ENCODE data around the gene ENTPD8. TPM values are rescaled to one million over a fixed set of nuclear protein-coding genes. Genes with fewer than 3 reads are reported as not detected.

Gene ENTPD8
- total RNA-seq, 2 donors from 2014 or later: not detected

DNA sequence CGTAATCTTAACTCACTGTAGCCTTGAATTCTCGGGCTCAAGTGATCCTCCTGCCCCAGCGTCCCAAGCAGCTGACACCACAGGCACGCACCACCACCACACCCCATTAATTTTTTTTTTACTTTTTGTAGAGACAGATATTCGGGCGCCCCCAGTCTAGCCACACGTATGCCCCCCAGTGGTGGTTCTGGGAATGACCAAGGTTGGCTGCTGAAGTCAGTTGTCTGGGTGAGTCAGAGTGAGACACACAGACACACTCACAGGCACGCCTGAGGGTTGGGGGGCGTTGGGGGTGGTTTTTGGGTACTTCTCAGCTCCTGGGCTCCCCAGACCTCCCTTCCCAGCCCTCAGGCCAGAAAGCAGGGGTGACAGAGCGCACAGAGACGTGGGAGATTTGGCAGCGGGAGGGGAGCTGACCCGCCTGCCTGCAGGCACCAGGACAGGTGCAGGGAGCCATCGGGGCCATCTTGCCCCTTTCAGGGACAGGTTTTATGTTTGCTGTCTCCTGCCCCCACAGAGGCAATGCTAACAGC, 4.2 kb upstream of the ENTPD8 start:
- Mint-ChIP-seq H3K36me3 (ENCODE audit: insufficient read depth in 2 of 2) (peaks cover 2 to 3% of the 10 kb centered on the region in 2 donors), H3K9me3 (no peaks in the 10 kb centered on the region), H3K27ac (no peak overlapping the region), H3K4me3 (peak overlapping the region; percentile 22 to 66), H3K4me1 (ENCODE audit: low read depth) (peaks cover 22% of the 10 kb centered on the region), H3K27me3 (ENCODE audit: low read depth) (peaks cover 14% of the 10 kb centered on the region)
- peak; percentile 86 for DNase-seq
- ATAC-seq (replicated peaks in 1 of 2): peak; percentile 83 to 87

DNA sequence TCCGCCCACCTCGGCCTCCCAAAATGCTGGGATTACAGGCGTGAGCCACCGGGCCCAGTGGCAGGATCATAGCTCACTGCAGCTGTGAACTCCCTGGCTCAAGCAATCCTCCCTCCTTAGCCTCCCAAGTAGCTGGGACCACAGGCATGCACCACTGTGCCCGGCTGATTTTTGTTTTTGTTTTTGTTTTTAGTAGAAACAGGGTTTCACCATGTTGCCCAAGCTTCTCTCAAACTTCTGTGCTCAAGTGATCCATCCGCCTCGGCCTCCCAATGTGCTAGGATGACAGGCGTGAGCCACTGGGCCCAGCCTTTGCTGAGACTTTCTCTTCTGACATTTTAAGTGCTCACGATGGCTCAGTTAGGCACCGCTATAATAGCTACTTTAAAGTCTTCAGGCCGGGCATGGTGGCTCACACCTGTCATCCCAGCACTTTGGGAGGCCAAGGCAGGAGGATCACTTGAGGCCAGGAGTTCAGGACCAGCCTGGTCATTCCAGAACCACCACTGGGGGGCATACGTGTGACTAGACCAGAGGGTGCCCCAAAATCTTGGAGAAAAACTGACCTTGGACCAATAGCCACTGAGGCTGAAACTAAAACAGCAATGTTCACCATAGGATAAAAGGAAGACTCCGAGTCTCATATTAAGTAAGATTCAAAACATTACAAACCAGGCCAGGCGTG, 3.1 kb upstream of the ENTPD8 start:
- DNase-seq: no peak

GRCh38 chr9:137441935-137442321, 771 bp upstream of the ENTPD8 start:
- peak overlapping the region; percentile 63 to 75 for H3K4me3 Mint-ChIP-seq
- DNase-seq (no peak), ATAC-seq (replicated peaks in 1 of 2) (no peak)
- H3K27me3 Mint-ChIP-seq (ENCODE audit: low read depth): peaks cover 14% of the 10 kb centered on the region
- H3K9me3 Mint-ChIP-seq: no peaks in the 10 kb centered on the region
- peaks cover 18% of the 10 kb centered on the region for H3K4me1 Mint-ChIP-seq (ENCODE audit: low read depth)
- H3K27ac Mint-ChIP-seq: no peak overlapping the region
- H3K36me3 Mint-ChIP-seq (ENCODE audit: insufficient read depth in 2 of 2): peaks cover 0 to 2% of the 10 kb centered on the region in 2 donors

More for the DNA sequence above, 3.1 kb upstream of the ENTPD8 start:
- H3K9me3 Mint-ChIP-seq: no peaks in the 10 kb centered on the region
- no peak overlapping the region for H3K27ac Mint-ChIP-seq
- ATAC-seq (replicated peaks in 1 of 2): no peak
- peaks cover 14% of the 10 kb centered on the region for H3K27me3 Mint-ChIP-seq (ENCODE audit: low read depth)
- H3K36me3 Mint-ChIP-seq (ENCODE audit: insufficient read depth in 2 of 2): peaks cover 0 to 2% of the 10 kb centered on the region in 2 donors
- H3K4me1 Mint-ChIP-seq (ENCODE audit: low read depth): peaks cover 18% of the 10 kb centered on the region
- H3K4me3 Mint-ChIP-seq: no peak overlapping the region

DNA sequence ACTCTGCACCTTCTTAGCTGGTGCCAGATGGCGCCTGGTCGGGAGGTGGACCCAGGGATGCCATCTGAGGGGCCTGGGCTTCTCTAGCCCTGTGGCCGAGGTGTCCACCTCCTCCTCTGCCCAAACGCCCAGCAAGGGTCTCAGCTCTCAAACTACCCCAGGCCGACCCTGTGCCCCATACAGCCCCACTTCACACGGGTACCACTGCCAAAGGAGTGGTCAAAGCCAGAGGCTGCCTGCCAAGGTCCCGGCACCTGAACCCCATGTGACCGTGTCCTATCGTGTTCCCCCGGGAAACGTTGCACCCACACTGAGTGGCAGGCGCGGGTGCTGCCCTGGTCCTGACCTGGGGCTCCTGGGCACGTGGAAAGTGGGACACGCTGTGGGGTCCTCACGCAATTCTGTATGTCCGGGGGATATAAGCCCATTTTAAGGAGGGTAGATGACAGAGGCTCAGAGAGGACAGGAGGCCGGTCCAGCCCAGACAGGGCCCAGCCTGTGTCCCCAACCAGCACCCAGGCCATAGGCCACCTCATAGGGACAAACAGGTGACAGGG, 1.9 kb downstream of the ENTPD8 start:
- no peak for ATAC-seq (replicated peaks in 1 of 2)
- Mint-ChIP-seq H3K4me1 (ENCODE audit: low read depth) (peaks cover 5% of the 10 kb centered on the region), H3K4me3 (peak overlapping the region in 1 of 2 donors; percentile 6), H3K36me3 (ENCODE audit: insufficient read depth in 2 of 2) (peaks cover 0 to 2% of the 10 kb centered on the region in 2 donors), H3K9me3 (no peaks in the 10 kb centered on the region), H3K27ac (peak overlapping the region; percentile 13), H3K27me3 (ENCODE audit: low read depth) (peaks cover 14% of the 10 kb centered on the region)
- no peak for DNase-seq

DNA sequence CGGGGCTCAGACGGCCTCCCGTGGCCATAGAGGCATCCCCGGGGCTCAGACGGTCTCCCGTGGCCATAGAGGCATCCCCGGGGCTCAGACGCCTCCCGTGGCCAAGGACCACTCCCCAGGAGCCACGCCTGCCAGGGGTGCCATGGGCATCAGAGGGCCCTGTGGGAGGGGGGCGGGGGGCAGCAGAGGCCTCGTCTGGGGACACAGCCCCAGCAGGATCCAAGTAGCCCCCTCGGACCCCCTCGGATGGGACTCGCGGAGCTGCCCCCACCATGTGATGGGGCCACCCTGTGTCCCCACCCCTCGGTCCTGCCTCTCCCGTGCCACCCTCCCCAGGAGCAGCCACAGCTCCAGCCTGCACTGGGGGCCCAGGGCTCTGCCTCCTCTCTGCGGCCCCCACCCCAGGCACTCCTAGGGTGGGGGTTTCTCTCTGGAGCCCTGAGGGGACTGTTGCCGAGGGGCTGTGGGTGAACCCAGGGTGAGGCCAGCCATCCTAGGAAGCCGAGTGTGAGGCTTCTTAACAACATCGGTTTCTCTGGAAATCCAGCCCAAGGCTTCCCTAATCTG, 2.5 kb downstream of the ENTPD8 start:
- no peak overlapping the region for H3K27ac Mint-ChIP-seq
- peaks cover 12% of the 10 kb centered on the region for H3K27me3 Mint-ChIP-seq (ENCODE audit: low read depth)
- peaks cover 5% of the 10 kb centered on the region for H3K4me1 Mint-ChIP-seq (ENCODE audit: low read depth)
- no peaks in the 10 kb centered on the region for H3K9me3 Mint-ChIP-seq
- ATAC-seq (replicated peaks in 1 of 2) (no peak), DNase-seq (no peak)
- H3K4me3 Mint-ChIP-seq: no peak overlapping the region
- peaks cover 0 to 2% of the 10 kb centered on the region in 2 donors for H3K36me3 Mint-ChIP-seq (ENCODE audit: insufficient read depth in 2 of 2)

- Mint-ChIP-seq H3K27ac (no peak overlapping the region), H3K9me3 (no peaks in the 10 kb centered on the region), H3K4me3 (no peak overlapping the region), H3K27me3 (ENCODE audit: low read depth) (peaks cover 6% of the 10 kb centered on the region), H3K36me3 (ENCODE audit: insufficient read depth in 2 of 2) (peaks cover 0 to 2% of the 10 kb centered on the region in 2 donors), H3K4me1 (ENCODE audit: low read depth) (peaks cover 5% of the 10 kb centered on the region)
- ATAC-seq (replicated peaks in 1 of 2): no peak
- no peak for DNase-seq
Measured at GRCh38 chr9:137437691-137438590, 3.2 kb downstream of the ENTPD8 start.

GRCh38 chr9:137436761-137437600, 4.2 kb downstream of the ENTPD8 start:
- ATAC-seq (replicated peaks in 1 of 2) (no peak), DNase-seq (no peak)
- peaks cover 4% of the 10 kb centered on the region for H3K27me3 Mint-ChIP-seq (ENCODE audit: low read depth)
- no peak overlapping the region for H3K27ac Mint-ChIP-seq
- no peak overlapping the region for H3K4me3 Mint-ChIP-seq
- peaks cover 0 to 1% of the 10 kb centered on the region in 2 donors for H3K36me3 Mint-ChIP-seq (ENCODE audit: insufficient read depth in 2 of 2)
- no peaks in the 10 kb centered on the region for H3K9me3 Mint-ChIP-seq
- peaks cover 3% of the 10 kb centered on the region for H3K4me1 Mint-ChIP-seq (ENCODE audit: low read depth)

DNA sequence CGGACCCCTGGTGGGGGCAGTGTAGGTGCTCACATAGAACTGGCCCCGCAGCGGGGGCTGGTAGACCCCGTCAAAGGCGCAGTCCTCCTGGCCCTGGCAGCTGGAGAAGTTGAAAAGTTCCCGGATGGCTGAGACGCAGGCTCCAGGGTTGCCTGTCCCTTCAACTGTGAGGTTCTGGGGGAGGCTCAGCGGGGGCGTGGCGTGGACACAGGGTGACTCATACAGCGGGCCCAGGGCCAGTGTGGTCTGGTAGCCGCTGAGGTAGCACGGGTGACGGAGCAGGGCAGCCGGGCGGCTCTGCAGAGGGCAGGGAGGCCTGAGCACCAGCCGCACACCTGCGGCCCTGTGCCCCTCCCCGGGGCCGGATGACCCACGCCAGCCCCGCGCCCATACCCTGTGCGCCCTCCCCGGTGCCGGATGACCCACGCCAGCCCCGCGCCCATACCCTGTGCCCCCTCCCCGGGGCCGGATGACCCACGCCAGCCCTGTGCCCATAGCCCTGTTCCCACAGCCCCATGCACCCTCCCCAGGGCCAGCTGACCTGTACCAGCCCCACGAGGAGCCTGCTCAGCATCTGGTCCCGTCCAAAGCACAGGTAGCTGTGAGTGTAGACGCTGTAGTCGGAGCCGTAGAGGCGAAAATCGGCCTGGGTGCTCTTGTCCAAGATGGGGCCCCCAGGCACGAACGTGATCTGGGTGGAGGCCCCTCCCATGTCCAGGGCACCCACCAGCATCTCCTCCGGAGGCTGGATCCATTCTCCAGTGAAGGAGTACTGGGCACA, 5.0 kb downstream of the ENTPD8 start:
- DNase-seq (no peak), ATAC-seq (replicated peaks in 1 of 2) (no peak)
- H3K27ac Mint-ChIP-seq: no peak overlapping the region
- no peaks in the 10 kb centered on the region for H3K9me3 Mint-ChIP-seq
- no peaks in the 10 kb centered on the region for H3K36me3 Mint-ChIP-seq (ENCODE audit: insufficient read depth in 2 of 2)
- H3K4me1 Mint-ChIP-seq (ENCODE audit: low read depth): no peaks in the 10 kb centered on the region
- H3K27me3 Mint-ChIP-seq (ENCODE audit: low read depth): no peaks in the 10 kb centered on the region
- H3K4me3 Mint-ChIP-seq: no peak overlapping the region

- Mint-ChIP-seq H3K27me3 (ENCODE audit: low read depth) (no peaks in the 10 kb centered on the region), H3K27ac (no peak overlapping the region), H3K4me1 (ENCODE audit: low read depth) (no peaks in the 10 kb centered on the region), H3K4me3 (no peak overlapping the region), H3K9me3 (no peaks in the 10 kb centered on the region), H3K36me3 (ENCODE audit: insufficient read depth in 2 of 2) (no peaks in the 10 kb centered on the region)
- ATAC-seq (replicated peaks in 1 of 2) (no peak), DNase-seq (no peak)
Measured at GRCh38 chr9:137435381-137435891, 5.7 kb downstream of the ENTPD8 start.

DNA sequence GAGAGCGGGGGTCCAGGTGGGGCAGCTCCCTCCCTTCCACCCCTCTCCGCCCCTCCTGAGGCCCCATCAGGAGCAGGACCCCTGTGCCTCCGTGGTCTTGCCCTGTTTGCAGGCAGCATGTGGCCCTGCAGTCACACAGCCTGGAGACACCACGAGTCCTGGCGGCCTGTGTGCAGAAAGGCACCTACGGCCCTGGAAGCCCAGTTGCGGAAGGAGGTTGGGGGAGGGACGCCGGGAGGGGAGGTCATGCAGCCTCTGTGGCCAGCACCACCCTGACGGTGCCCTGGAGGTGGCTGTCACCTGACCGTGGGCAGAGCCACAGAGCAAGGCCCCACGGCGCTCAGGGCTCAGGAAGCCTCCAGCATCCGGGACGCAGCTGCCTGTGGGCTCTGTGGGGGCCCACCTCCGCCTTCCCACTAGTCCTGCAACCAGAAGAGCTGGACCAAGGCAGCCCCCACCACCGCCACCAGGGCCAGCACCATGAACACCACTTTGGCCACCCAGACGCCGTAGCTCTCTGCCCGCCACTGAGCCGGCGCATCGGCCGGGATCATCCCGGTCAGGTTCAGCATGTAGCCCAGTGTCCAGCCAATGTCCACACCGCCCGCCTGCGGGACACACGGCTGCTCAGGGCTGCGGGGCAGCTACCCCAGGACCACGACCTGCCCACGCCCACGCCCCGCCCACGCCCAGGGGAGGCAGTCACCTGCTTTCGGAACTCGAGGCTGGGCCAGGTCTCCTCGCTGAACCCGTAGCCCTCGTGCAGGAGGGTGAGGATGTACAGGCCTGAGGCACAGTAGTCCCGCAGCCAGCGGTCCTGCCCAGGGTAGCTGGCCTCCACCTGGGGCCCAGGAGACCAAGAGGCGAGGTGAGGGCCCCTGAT, 6.4 kb downstream of the ENTPD8 start:
- ATAC-seq (replicated peaks in 1 of 2) (no peak), DNase-seq (no peak)
- no peaks in the 10 kb centered on the region for H3K9me3 Mint-ChIP-seq
- no peaks in the 10 kb centered on the region for H3K36me3 Mint-ChIP-seq (ENCODE audit: insufficient read depth in 2 of 2)
- no peak overlapping the region for H3K4me3 Mint-ChIP-seq
- H3K27ac Mint-ChIP-seq: no peak overlapping the region
- no peaks in the 10 kb centered on the region for H3K4me1 Mint-ChIP-seq (ENCODE audit: low read depth)
- no peaks in the 10 kb centered on the region for H3K27me3 Mint-ChIP-seq (ENCODE audit: low read depth)

DNA sequence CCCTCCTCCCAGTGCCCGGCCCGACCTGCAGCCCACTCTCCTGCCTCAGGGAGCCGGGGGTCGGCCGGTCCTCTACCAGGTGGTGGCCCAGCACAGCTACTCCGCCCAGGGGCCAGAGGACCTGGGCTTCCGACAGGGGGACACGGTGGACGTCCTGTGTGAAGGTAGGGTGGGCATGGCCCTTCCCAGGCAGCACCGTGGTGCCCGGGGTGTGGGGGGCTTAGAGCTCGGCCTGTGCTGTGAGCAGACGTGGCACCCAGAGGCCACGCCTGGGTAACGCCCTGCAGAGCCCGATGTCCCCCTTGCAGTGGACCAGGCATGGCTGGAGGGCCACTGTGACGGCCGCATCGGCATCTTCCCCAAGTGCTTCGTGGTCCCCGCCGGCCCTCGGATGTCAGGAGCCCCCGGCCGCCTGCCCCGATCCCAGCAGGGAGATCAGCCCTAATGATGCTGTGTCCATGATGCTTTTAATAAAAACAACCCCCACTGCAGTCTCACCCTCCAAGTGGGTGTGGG, 7.2 kb downstream of the ENTPD8 start:
- Mint-ChIP-seq H3K36me3 (ENCODE audit: insufficient read depth in 2 of 2) (no peaks in the 10 kb centered on the region), H3K4me1 (ENCODE audit: low read depth) (no peaks in the 10 kb centered on the region), H3K27ac (no peak overlapping the region), H3K9me3 (no peaks in the 10 kb centered on the region), H3K4me3 (no peak overlapping the region), H3K27me3 (ENCODE audit: low read depth) (no peaks in the 10 kb centered on the region)
- ATAC-seq (replicated peaks in 1 of 2) (no peak), DNase-seq (no peak)
